GM12875 (cell line): Measurements from ENCODE around the gene PLEKHM3.

ENCODE experiments used
- H3K4me3 ChIP-seq: one replicate; pipeline ENCODE4 v1.5.1; 2011; ENCODE audit warnings: low read depth, low read length, control low read depth
- TF ChIP-seq, protein P1 (sequence below): IDR thresholded peaks from 2 replicates; pipeline ENCODE4 v1.5.1; 2011; ENCODE audit warnings: low read depth, mild to moderate bottlenecking, control low read depth, inconsistent platforms, low read length, moderate library complexity, borderline replicate concordance; ENCODE audit not compliant: insufficient read depth

Gene PLEKHM3

DNA sequence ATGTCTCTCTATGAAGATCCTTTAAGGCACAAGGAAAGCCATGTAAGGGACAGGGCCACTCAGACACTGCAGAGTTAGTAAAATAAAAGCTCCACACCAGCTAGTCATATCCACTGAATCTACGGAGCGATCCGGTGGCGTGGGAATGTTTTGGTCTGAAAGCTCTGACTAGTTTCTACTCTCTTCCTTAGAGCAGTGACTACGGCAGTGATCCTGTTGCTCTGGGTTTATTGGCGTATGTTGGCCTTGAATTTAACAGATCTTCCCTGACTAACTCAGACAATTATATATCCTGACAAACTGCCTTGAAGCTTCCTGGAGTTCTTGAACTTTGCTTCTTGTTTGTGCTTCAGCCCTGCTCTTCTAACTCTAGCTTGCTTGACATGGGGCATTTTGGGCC, 140.3 kb downstream of the PLEKHM3 start:
- TF ChIP-seq, protein P1, sequence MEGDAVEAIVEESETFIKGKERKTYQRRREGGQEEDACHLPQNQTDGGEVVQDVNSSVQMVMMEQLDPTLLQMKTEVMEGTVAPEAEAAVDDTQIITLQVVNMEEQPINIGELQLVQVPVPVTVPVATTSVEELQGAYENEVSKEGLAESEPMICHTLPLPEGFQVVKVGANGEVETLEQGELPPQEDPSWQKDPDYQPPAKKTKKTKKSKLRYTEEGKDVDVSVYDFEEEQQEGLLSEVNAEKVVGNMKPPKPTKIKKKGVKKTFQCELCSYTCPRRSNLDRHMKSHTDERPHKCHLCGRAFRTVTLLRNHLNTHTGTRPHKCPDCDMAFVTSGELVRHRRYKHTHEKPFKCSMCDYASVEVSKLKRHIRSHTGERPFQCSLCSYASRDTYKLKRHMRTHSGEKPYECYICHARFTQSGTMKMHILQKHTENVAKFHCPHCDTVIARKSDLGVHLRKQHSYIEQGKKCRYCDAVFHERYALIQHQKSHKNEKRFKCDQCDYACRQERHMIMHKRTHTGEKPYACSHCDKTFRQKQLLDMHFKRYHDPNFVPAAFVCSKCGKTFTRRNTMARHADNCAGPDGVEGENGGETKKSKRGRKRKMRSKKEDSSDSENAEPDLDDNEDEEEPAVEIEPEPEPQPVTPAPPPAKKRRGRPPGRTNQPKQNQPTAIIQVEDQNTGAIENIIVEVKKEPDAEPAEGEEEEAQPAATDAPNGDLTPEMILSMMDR: no peak
- no peak overlapping the region for H3K4me3 ChIP-seq

DNA sequence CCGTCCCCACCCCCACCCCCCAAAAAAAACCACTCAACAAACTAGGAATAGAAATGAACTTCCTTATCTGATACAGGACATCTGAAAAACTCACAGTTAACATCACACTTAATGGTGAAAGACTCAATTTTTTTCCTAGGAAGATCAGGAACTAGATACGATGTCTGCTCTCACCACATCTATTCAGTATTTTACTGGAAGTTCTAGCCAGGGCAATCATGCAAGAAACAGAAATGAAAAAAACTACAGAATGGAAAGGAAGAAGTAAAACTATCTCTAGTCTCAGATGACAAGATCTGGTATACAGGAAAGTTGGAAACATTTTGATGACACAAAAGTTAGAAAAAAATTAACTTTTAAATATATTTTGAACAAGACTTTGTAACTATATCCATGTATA, 141.2 kb downstream of the PLEKHM3 start:
- H3K4me3 ChIP-seq: no peak overlapping the region
- TF ChIP-seq, protein P1: no peak

DNA sequence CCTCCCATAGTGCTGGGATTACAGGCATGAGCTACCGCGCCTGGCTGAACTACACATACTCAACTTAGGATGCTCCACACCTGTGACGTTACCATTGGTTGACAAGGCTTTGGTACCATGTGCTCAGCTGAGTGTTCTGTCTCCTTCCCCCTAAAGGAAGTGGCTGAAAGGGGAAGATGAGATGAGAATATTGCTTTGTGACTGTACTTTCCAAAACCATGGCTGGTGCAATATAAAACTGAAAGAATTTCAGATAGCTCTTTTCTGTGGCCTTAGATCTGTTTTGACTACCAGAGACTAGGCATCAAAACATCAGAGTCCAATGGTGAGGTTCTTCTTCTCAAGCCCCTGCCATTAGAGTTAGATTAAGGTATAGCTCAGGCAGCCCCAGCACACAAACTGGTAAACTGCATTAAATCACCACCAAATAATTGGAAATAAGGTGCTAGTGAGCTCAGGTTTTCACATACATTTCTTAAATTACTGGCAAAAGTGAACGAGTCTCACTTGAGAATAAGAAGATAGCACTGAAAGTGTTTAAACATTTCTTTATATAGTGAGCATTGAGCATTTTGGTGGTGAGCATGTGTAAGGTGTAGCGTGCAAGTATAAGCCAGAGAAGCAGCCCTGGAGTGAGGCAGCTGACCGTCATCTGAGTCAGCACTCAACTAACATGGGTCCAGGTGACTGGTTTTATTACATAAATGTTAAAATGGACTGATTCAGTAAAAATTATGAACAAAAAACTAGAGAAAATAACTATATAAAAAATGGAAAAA, 142.1 kb downstream of the PLEKHM3 start:
- TF ChIP-seq, protein P1: no peak
- H3K4me3 ChIP-seq: no peak overlapping the region

DNA sequence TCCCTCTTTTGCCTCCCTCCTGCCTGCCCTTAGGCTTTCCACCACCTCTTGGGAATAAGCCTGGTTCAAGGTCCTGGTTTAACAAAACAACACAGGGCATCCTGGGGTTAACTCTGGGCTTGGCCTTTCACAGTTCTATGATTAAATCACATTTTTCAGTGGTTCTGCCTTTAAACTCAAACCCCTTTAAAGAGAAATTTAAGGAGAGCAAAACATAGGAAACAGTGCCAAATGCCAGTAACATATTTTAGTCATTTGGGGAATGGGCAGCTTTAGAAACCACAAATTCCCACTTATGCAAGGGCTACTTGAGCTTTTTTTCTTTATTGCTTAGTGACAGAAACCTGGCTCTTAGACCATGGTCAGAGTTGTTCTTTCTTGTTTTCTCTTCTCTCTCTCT, 143.4 kb downstream of the PLEKHM3 start:
- TF ChIP-seq, protein P1: no peak
- no peak overlapping the region for H3K4me3 ChIP-seq

DNA sequence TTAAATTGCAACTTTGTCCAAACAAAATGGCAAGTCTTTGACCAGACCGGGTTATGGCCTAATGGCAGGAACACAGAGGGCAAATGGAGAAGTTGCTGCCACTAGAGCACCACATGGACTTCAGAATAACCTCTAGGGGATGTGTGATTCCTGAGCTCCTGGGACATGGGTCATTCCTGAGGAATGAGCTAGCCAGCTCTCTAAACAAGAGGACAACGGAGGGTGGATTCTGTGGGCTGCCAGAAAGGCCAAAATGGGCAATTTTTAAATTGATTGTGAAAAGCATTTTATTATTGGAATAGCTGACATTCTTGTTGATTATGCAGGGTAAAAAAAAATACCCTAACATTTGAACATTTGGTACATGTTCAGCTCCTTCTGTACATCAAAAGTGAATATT, 145.8 kb downstream of the PLEKHM3 start:
- H3K4me3 ChIP-seq: no peak overlapping the region
- TF ChIP-seq, protein P1: no peak

DNA sequence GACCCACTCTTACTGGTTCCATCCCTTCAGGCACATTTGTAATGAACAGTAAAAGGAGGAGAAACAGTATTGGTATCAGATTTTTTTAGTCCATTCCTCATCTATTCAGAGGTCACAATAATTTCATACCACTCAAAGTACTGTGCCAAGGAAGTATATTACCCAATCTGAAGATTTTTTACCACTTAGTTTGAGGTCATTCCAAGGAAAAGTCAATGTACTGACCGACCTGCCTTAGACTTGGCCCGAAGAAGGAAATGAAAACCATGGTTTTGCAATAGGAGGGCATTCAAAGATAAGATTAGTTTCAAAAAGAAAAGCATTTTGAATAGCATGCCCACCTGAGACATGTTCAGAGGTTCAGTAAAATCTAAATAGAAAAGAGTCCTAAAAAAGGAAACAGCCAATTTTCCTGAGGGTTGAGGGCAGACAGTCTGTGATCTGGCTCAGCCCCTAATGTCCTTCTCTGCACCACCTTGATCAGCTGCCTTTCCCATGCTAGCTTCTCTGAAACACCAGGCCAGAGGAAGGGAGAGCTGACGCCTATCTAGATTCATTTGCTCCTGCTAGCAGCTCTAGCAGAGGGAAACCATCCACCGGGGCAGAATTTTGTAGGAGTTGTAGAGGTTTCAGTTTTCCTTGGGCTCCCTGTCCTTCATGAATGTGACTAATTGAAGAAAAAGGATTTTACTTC, 148.3 kb downstream of the PLEKHM3 start:
- no peak overlapping the region for H3K4me3 ChIP-seq
- TF ChIP-seq, protein P1: no peak

DNA sequence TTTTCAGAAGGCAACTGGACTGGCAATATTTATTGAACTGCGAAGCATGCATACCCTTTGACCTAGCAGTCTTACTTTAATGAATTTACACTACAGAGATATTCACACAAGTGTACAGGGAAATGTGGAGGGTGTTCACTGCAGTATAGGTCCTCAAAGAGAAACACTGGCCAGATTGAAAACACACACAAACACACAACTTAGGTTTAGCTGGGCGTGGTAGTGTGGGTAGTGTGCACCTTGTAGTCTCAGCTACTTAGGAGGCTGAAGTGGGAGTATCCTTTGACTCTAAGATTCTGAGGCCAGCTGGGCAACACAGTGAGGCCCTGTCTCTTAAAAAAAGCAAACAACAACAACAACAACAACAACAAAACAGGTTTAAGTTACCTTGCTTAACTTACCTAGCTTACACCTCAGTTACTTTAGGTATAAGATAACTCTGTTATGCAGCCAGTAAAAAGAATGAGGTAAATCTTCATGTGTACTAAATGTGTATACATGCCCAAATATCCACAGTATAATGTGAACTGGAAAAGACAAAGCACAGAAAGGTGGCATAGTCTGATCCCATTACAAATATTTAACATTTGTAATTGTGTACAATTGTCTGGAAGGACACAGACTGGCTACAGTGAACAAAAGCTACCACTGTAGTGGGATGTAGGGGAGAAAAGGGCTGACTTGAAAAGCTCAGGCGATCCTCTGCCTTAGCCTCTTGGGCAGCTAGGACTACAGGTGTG, 149.7 kb downstream of the PLEKHM3 start:
- TF ChIP-seq, protein P1: no peak

More for the DNA sequence above, 149.7 kb downstream of the PLEKHM3 start:
- H3K4me3 ChIP-seq: no peak overlapping the region
